Astrocyte of the hippocampus (primary cell): ENCODE results near the gene DCP1A.

ENCODE experiments used
- DNase-seq: peaks from one replicate; pipeline ENCODE4 v3.0.0; 2011; ENCODE audit warnings: low read depth, low spot score

DCP1A gene

GRCh38 chr3:53247619-53248018 lies 99.7 kb downstream of the DCP1A start:
- DNase-seq, result no peak

- no peak for DNase-seq
These were observed 103.1 kb downstream of the DCP1A start for GRCh38 chr3:53244271-53244670.

- no peak for DNase-seq
These were observed 103.6 kb downstream of the DCP1A start for GRCh38 chr3:53243785-53244184.

GRCh38 chr3:53243165-53243564 lies 104.2 kb downstream of the DCP1A start:
- DNase-seq, result peak; percentile 60

- no peak for DNase-seq
These were observed 104.7 kb downstream of the DCP1A start for GRCh38 chr3:53242642-53243041.

GRCh38 chr3:53242155-53242554 lies 105.2 kb downstream of the DCP1A start:
- DNase-seq, result no peak

GRCh38 chr3:53240989-53241972 lies 106.1 kb downstream of the DCP1A start:
- no peak for DNase-seq

GRCh38 chr3:53239800-53240199 lies 107.5 kb downstream of the DCP1A start:
- DNase-seq, result no peak

GRCh38 chr3:53238886-53239285 lies 108.5 kb downstream of the DCP1A start:
- DNase-seq, result no peak

- peak; percentile 94 for DNase-seq
These were observed 109.1 kb downstream of the DCP1A start for GRCh38 chr3:53238051-53238850.

- peak; percentile 86 for DNase-seq
These were observed 111.1 kb downstream of the DCP1A start for GRCh38 chr3:53236112-53236841.

- DNase-seq, result no peak
These were observed 111.8 kb downstream of the DCP1A start for GRCh38 chr3:53235545-53235944.

- DNase-seq, result no peak
These were observed 112.5 kb downstream of the DCP1A start for GRCh38 chr3:53234841-53235232.

GRCh38 chr3:53234130-53234840 lies 113.1 kb downstream of the DCP1A start:
- no peak for DNase-seq
